Measurements from ENCODE around the gene RXRB.

RXRB gene

DNA sequence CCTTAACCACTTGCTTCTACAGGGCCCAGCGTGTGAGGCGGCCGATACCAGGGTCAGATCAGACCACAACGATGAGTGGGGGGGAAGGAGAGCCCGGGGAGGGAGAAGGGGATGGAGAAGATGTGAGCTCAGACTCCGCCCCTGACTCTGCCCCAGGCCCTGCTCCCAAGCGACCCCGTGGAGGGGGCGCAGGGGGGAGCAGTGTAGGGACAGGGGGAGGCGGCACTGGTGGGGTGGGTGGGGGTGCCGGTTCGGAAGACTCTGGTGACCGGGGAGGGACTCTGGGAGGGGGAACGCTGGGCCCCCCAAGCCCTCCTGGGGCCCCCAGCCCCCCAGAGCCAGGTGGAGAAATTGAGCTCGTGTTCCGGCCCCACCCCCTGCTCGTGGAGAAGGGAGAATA is 10.7 kb upstream of the RXRB start:
- ChIA-PET CTCF (interaction anchor here (0.5 to 3.9 kb wide), 3 partner anchors 9 to 82 kb away, joined by 3 to 30 read pairs (median 3); no protein-coding TSS in a partner anchor), POLR2A (interaction anchor here (0.8 kb wide), 1 partner anchor 37 kb away, joined by 4 read pairs; no protein-coding TSS in a partner anchor)
- Histone ChIP-seq H3K27ac (ENCODE audit: extremely low read depth, low read depth, low read length) (no peak overlapping the region), H3K36me3 (ENCODE audit: control insufficient read depth in 2 of 2, insufficient read depth in 1 of 2, low read length in 2 of 2) (peaks cover 11 to 26% of the 10 kb centered on the region in 2 experiments; a peak in 2 of 3 replicates), H3K4me1 (ENCODE audit: control insufficient read depth, insufficient read depth, low read length) (peaks cover 14% of the 10 kb centered on the region), H3K9me3 (ENCODE audit: control insufficient read depth, insufficient read depth, low read depth, low read length) (no peaks in the 10 kb centered on the region), H3K4me3 (ENCODE audit: low read depth, low read length) (no peak overlapping the region)
- TF ChIP-seq ZNF670 (tag by site-specific recombination; IDR thresholded peaks at IDR 0.05; ENCODE audit: low read depth) = no peak
- no peak for TF ChIP-seq REST (tag by site-specific recombination; IDR thresholded peaks at IDR 0.05)
- TF ChIP-seq ZNF362 (tag by site-specific recombination; IDR thresholded peaks at IDR 0.05) = no peak
- TF ChIP-seq ZNF629 (tag by site-specific recombination; IDR thresholded peaks at IDR 0.05) = no peak
- TF ChIP-seq PRDM1 (tag by site-specific recombination; IDR thresholded peaks at IDR 0.05) = no peak
- TF ChIP-seq ZNF223 (tag by site-specific recombination; IDR thresholded peaks at IDR 0.05) = no peak
- TF ChIP-seq ZNF157 (tag by site-specific recombination; IDR thresholded peaks at IDR 0.05) = no peak
- no peak for TF ChIP-seq ZNF626 (tag by site-specific recombination; IDR thresholded peaks at IDR 0.05)
- no peak for TF ChIP-seq ELK4 (IDR thresholded peaks at IDR 0.05; ENCODE audit: borderline replicate concordance, low read depth, low read length)
- TF ChIP-seq ZNF544 (tag by site-specific recombination; IDR thresholded peaks at IDR 0.05) = no peak
- no peak for TF ChIP-seq ZNF791 (tag by site-specific recombination; IDR thresholded peaks at IDR 0.05)
- no peak for TF ChIP-seq ZNF366 (tag by site-specific recombination; conservative IDR thresholded peaks at IDR 0.05)
- TF ChIP-seq ZNF580 (tag by site-specific recombination; IDR thresholded peaks at IDR 0.05) = no peak
- TF ChIP-seq GLIS2 (tag by site-specific recombination; IDR thresholded peaks at IDR 0.05) = no peak
- TF ChIP-seq ZNF623 (tag by site-specific recombination; IDR thresholded peaks at IDR 0.05) = no peak
- no peak for TF ChIP-seq ZFHX2 (tag by site-specific recombination; conservative IDR thresholded peaks at IDR 0.05)
- TF ChIP-seq ZBTB11 (tag by site-specific recombination; conservative IDR thresholded peaks at IDR 0.05; ENCODE audit: low read depth) = no peak
- TF ChIP-seq ZBTB49 (tag by site-specific recombination; IDR thresholded peaks at IDR 0.05; ENCODE audit: low read depth) = no peak
